ENCODE results near the gene CXCL8. TPM values are rescaled to one million over a fixed set of nuclear protein-coding genes. Genes with fewer than 3 reads are reported as not detected.

CXCL8 gene
- total and polyA plus RNA-seq, 11 donors = 0.15 to 7.5 (median 0.56) TPM; not detected in 3

- H3K36me3 ChIP-seq = no peaks in the 10 kb centered on the region
- 41 to 60% (median 47%) methylated on average over 1 of the region's 1 CpG for WGBS, 4 donors
- H3K27me3 ChIP-seq = no peaks in the 10 kb centered on the region
- intact Hi-C loops (cut with DNase I) = loop anchor here in 9 of 10 donors (5.0 to 10.0 kb wide), 8 partner anchors 64 to 411 kb away; partner anchors contain the start of genes CXCL3 (in 2 of the 9) and CXCL1 (in 1 of the 9)
- peaks cover 0 to 43% (median 0%) of the 10 kb centered on the region in 12 donors for H3K4me1 ChIP-seq
- H3K9me3 ChIP-seq = no peaks in the 10 kb centered on the region
- H3K27ac ChIP-seq = peak overlapping the region in 1 of 12 donors; percentile 2
- TF ChIP-seq POLR2A (IDR thresholded peaks at IDR 0.05) = no peak
- TF ChIP-seq CTCF (IDR thresholded peaks at IDR 0.05) = no peak
- DNase-seq (no peak), ATAC-seq (peak in 2 of 4 donors; percentile 57 to 69)
- no peak overlapping the region for H3K4me3 ChIP-seq
Observed at GRCh38 chr4:73725985-73726384, 14.4 kb upstream of the CXCL8 start.

GRCh38 chr4:73727685-73728084, 12.7 kb upstream of the CXCL8 start:
- WGBS, 4 donors = 81 to 84% (median 82%) methylated on average over 8 of the region's 8 CpGs
- H3K9me3 ChIP-seq = no peaks in the 10 kb centered on the region
- intact Hi-C loops (cut with DNase I) = loop anchor here (1.0 to 10.0 kb wide), 10 partner anchors 65 to 410 kb away; partner anchors contain the start of genes CXCL3 (in 2 of the 10) and CXCL1 (in 1 of the 10)
- no peaks in the 10 kb centered on the region for H3K27me3 ChIP-seq
- no peaks in the 10 kb centered on the region for H3K36me3 ChIP-seq
- no peak for ATAC-seq
- H3K27ac ChIP-seq = no peak overlapping the region
- TF ChIP-seq POLR2A (IDR thresholded peaks at IDR 0.05) = no peak
- no peak for TF ChIP-seq CTCF (IDR thresholded peaks at IDR 0.05)
- DNase-seq = no peak
- no peak overlapping the region for H3K4me3 ChIP-seq
- H3K4me1 ChIP-seq = peaks cover 0 to 48% (median 2%) of the 10 kb centered on the region in 12 donors

- WGBS, 4 donors = 82 to 88% (median 84%) methylated on average over 6 of the region's 6 CpGs
- ATAC-seq = no peak
- no peaks in the 10 kb centered on the region for H3K9me3 ChIP-seq
- no peaks in the 10 kb centered on the region for H3K36me3 ChIP-seq
- intact Hi-C loops (cut with DNase I) = loop anchor here (1.0 to 10.0 kb wide), 10 partner anchors 66 to 409 kb away; partner anchors contain the start of genes CXCL3 (in 2 of the 10) and CXCL1 (in 1 of the 10)
- H3K27me3 ChIP-seq = no peaks in the 10 kb centered on the region
- no peak overlapping the region for H3K4me3 ChIP-seq
- TF ChIP-seq CTCF (IDR thresholded peaks at IDR 0.05) (no peak), POLR2A (IDR thresholded peaks at IDR 0.05) (no peak)
- H3K4me1 ChIP-seq = peaks cover 0 to 54% (median 6%) of the 10 kb centered on the region in 12 donors
- no peak for DNase-seq
- no peak overlapping the region for H3K27ac ChIP-seq
Observed at GRCh38 chr4:73728091-73728741, 12.2 kb upstream of the CXCL8 start.

GRCh38 chr4:73729534-73730165, 10.7 kb upstream of the CXCL8 start:
- DNase-seq (peak in 4 of 5 donors; percentile 46 to 70 (median 62)), ATAC-seq (peak; percentile 80 to 93 (median 88))
- Histone ChIP-seq H3K36me3 (no peaks in the 10 kb centered on the region), H3K9me3 (no peaks in the 10 kb centered on the region), H3K4me1 (peaks cover 0 to 67% (median 17%) of the 10 kb centered on the region in 12 donors), H3K4me3 (no peak overlapping the region), H3K27me3 (no peaks in the 10 kb centered on the region), H3K27ac (peak overlapping the region in 1 of 12 donors; percentile 6)
- 38 to 46% (median 40%) methylated on average over 3 of the region's 3 CpGs for WGBS, 4 donors
- intact Hi-C loops (cut with DNase I) = loop anchor here (1.0 to 10.0 kb wide), 11 partner anchors 67 to 408 kb away; partner anchors contain the start of genes CXCL3 (in 4 of the 10) and CXCL1 (in 1 of the 10)
- TF ChIP-seq POLR2A (IDR thresholded peaks at IDR 0.05) (no peak), CTCF (IDR thresholded peaks at IDR 0.05) (peak; percentile 71 to 90 (median 81))
